H9 (cell line): ENCODE measurements around the gene PDGFRB. TPM values are rescaled to one million over a fixed set of nuclear protein-coding genes. Genes with fewer than 3 reads are reported as not detected.

ENCODE experiments used
- DNase-seq: peaks from one replicate; pipeline ENCODE4 v3.0.0-alpha.2; 2017
- H2AFZ ChIP-seq: one replicate; pipeline ENCODE4 v1.6.1; 2013; ENCODE audit warnings: mild to moderate bottlenecking, low read length, control low read depth, moderate library complexity
- H2AK5ac ChIP-seq: 2 replicates; pipeline ENCODE4 v1.6.1; 2013; ENCODE audit warnings: low read length, control low read depth, mixed read lengths; ENCODE audit not compliant: insufficient read length
- H2BK120ac ChIP-seq: one replicate; pipeline ENCODE4 v1.6.1; 2013; ENCODE audit warnings: low read depth, mild to moderate bottlenecking, low read length, control low read depth, inconsistent platforms; ENCODE audit not compliant: poor library complexity, severe bottlenecking
- H2BK12ac ChIP-seq: 2 replicates; pipeline ENCODE4 v1.6.1; 2013; ENCODE audit warnings: low read length, control low read depth, mixed read lengths, low read depth; ENCODE audit not compliant: insufficient read length
- H2BK15ac ChIP-seq: 2 replicates; pipeline ENCODE4 v1.6.1; 2013; ENCODE audit warnings: low read depth, low read length, control low read depth
- H2BK20ac ChIP-seq: one replicate; pipeline ENCODE4 v1.6.1; 2013; ENCODE audit warnings: low read depth, mild to moderate bottlenecking, low read length, control low read depth, inconsistent platforms; ENCODE audit not compliant: poor library complexity, severe bottlenecking
- H2BK5ac ChIP-seq: 2 replicates; pipeline ENCODE4 v1.6.1; 2013; ENCODE audit warnings: low read length, control low read depth, mixed read lengths; ENCODE audit not compliant: insufficient read length
- H3K14ac ChIP-seq: 2 replicates; pipeline ENCODE4 v1.6.1; 2013; ENCODE audit warnings: low read length, control low read depth; ENCODE audit not compliant: insufficient read depth
- H3K18ac ChIP-seq: 2 replicates; pipeline ENCODE4 v1.6.1; 2013; ENCODE audit warnings: low read depth, mild to moderate bottlenecking, mixed read lengths, low read length, control low read depth; ENCODE audit not compliant: insufficient read length
- H3K23ac ChIP-seq: 2 replicates; pipeline ENCODE4 v1.6.1; 2013; ENCODE audit warnings: low read length, control low read depth, mixed read lengths, low read depth; ENCODE audit not compliant: insufficient read length
- H3K23me2 ChIP-seq: 2 replicates; pipeline ENCODE4 v1.6.1; 2013; ENCODE audit warnings: low read depth, mild to moderate bottlenecking, mixed read lengths, low read length, control low read depth; ENCODE audit not compliant: insufficient read length, poor library complexity, severe bottlenecking
- H3K27ac ChIP-seq: 2 replicates; pipeline ENCODE4 v1.5.1; 2013; ENCODE audit warnings: low read length, control low read depth, mixed read lengths, low read depth; ENCODE audit not compliant: insufficient read length
- H3K27me3 ChIP-seq: 2 replicates; pipeline ENCODE4 v1.6.1; 2013; ENCODE audit warnings: low read length, control low read depth, inconsistent platforms; ENCODE audit not compliant: insufficient read depth
- H3K4ac ChIP-seq: 2 replicates; pipeline ENCODE4 v1.6.1; 2013; ENCODE audit warnings: low read depth, mild to moderate bottlenecking, control low read depth, inconsistent platforms, low read length, moderate library complexity
- H3K4me1 ChIP-seq: 2 replicates; pipeline ENCODE4 v1.6.1; 2013; ENCODE audit warnings: low read length, control low read depth, inconsistent platforms; ENCODE audit not compliant: insufficient read depth
- H3K4me2 ChIP-seq: 2 replicates; pipeline ENCODE4 v1.6.1; 2013; ENCODE audit warnings: low read length, control low read depth, mixed read lengths; ENCODE audit not compliant: insufficient read length, insufficient read depth
- H3K56ac ChIP-seq: 2 replicates; pipeline ENCODE4 v1.6.1; 2013; ENCODE audit warnings: low read depth, mild to moderate bottlenecking, mixed read lengths, low read length, control low read depth; ENCODE audit not compliant: insufficient read length
- H3K79me1 ChIP-seq: 2 replicates; pipeline ENCODE4 v1.6.1; 2013; ENCODE audit warnings: low read depth, mild to moderate bottlenecking, moderate library complexity, low read length, control low read depth, inconsistent platforms; ENCODE audit not compliant: insufficient read depth, poor library complexity, severe bottlenecking
- H3K79me2 ChIP-seq: 2 replicates; pipeline ENCODE4 v1.6.1; 2013; ENCODE audit warnings: low read length, control low read depth, inconsistent platforms; ENCODE audit not compliant: insufficient read depth
- H3K9ac ChIP-seq: 2 replicates; pipeline ENCODE4 v1.6.1; 2013; ENCODE audit warnings: low read length, control low read depth, mixed read lengths; ENCODE audit not compliant: insufficient read length; ENCODE audit errors: extremely low read depth
- H3K9me3 ChIP-seq: one replicate; pipeline ENCODE4 v1.6.1; 2013; ENCODE audit warnings: low read depth, low read length, inconsistent platforms; ENCODE audit not compliant: control insufficient read depth
- H3T11ph ChIP-seq: one replicate; pipeline ENCODE4 v1.6.1; 2013; ENCODE audit warnings: mild to moderate bottlenecking, low read length, control low read depth, inconsistent platforms
- H4K20me1 ChIP-seq: one replicate; pipeline ENCODE4 v1.6.1; 2013; ENCODE audit not compliant: control insufficient read depth, insufficient read length, insufficient read depth
- H4K5ac ChIP-seq: 2 replicates; pipeline ENCODE4 v1.6.1; 2013; ENCODE audit warnings: low read depth, mild to moderate bottlenecking, mixed read lengths, low read length, control low read depth; ENCODE audit not compliant: insufficient read length
- H4K8ac ChIP-seq: replicated peaks from 2 replicates; pipeline ENCODE4 v1.6.1; 2013; ENCODE audit warnings: low read length, control low read depth, mixed read lengths, low read depth; ENCODE audit not compliant: insufficient read length
- H4K91ac ChIP-seq: 2 replicates; pipeline ENCODE4 v1.6.1; 2013; ENCODE audit warnings: low read depth, mild to moderate bottlenecking, moderate library complexity, mixed read lengths, low read length, control low read depth; ENCODE audit not compliant: insufficient read length
- H3K27ac Mint-ChIP-seq, 3 experiments: 2 replicates in 2 of 3; 3 replicates in 1 of 3; pipeline ENCODE4 v1.8.0; 2020 to 2021; ENCODE audit warnings: mixed read lengths in 3 of 3, mild to moderate bottlenecking in 1 of 3, moderate library complexity in 1 of 3
- H3K27me3 Mint-ChIP-seq: 2 replicates; pipeline ENCODE4 v1.8.0; 2021; ENCODE audit warnings: low read depth, mild to moderate bottlenecking, moderate library complexity, mixed read lengths
- H3K36me3 Mint-ChIP-seq, 3 experiments: 2 replicates in 2 of 3; 3 replicates in 1 of 3; pipeline ENCODE4 v1.8.0; 2020 to 2021; ENCODE audit warnings: low read depth in 3 of 3, mixed read lengths in 3 of 3; ENCODE audit not compliant: insufficient read depth in 1 of 3
- H3K4me1 Mint-ChIP-seq, 2 experiments: 2 replicates each; pipeline ENCODE4 v1.8.0; 2020; ENCODE audit warnings: mixed read lengths in 2 of 2
- H3K4me3 Mint-ChIP-seq, 2 experiments: 2 replicates in 1 of 2; 3 replicates in 1 of 2; pipeline ENCODE4 v1.8.0; 2020 to 2021; ENCODE audit warnings: mild to moderate bottlenecking in 2 of 2, mixed read lengths in 2 of 2, moderate library complexity in 1 of 2
- H3K9me3 Mint-ChIP-seq, 2 experiments: 2 replicates in 1 of 2; 3 replicates in 1 of 2; pipeline ENCODE4 v1.8.0; 2020; ENCODE audit warnings: mild to moderate bottlenecking in 2 of 2, mixed read lengths in 2 of 2, moderate library complexity in 1 of 2
- WGBS: extraction: QIAGEN DNeasy Blood & Tissue Kit; methylation state at CpG from one replicate; pipeline ENCODE4 v1.1.7; 2013; ENCODE audit warnings: missing lambda C conversion rate, low lambda C conversion rate, mixed read lengths; ENCODE audit not compliant: insufficient read length; ENCODE audit errors: extremely low coverage; 5-methylcytosine and 5-hydroxymethylcytosine counted together
- total RNA-seq: library from RNA; stranded (reverse); gene quantifications from 2 replicates; pipeline ENCODE4 v1.2.1, GENCODE V29; 2021
- TF ChIP-seq, protein P1 (sequence below): fragments of 200-600 bp; sonication (generic); conservative IDR thresholded peaks from 3 replicates; pipeline ENCODE4 v1.8.0; 2021; ENCODE audit warnings: antibody characterized with exemption, mild to moderate bottlenecking

The PDGFRB gene
- total RNA-seq, 1 experiment from 2014 or later, result 2.2 TPM

DNA sequence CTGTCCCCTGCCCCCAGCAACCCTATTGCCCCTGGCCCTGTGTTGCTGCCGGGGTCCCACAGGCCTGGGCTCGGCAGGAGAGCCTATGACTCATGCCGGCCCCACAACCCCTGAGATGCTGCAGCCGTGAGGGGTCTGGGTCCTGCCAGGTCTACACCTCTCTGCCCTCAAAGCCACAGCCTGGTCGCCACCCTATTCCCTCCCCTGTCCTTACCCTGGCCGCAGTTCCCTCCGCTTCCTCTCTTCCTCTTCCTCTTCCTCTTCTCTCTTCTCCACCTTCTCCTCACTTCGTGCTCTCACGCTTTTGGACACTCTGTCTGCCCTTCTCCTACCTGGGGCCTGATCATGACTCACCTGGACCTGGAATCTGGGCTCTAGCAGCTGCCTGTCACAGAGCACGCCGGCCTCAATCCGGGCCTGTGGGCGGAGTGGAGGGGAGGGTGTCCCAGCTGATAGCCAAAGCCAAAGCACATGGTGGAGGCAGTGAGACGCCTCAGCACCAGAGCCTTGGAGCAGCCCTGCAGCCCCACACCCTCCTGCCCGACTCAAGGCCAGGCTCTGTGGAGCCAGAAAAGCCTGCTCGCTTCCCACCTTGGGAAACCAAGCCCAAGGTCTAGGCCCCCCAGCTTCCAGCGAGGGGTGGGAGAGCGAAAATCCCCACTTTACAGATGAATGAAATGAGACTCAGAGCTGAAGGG, 42.4 kb downstream of the PDGFRB start:
- Histone ChIP-seq H2AK5ac (no peak overlapping the region), H3K27ac (no peak overlapping the region), H2BK15ac (no peak overlapping the region), H3K27me3 (no peaks in the 10 kb centered on the region), H2BK20ac (no peak overlapping the region), H2AFZ (no peak overlapping the region), H4K91ac (no peak overlapping the region), H4K8ac (no peak overlapping the region), H3T11ph (no peak overlapping the region), H3K4me1 (no peaks in the 10 kb centered on the region), H2BK5ac (no peak overlapping the region), H3K23ac (no peak overlapping the region), H4K20me1 (no peaks in the 10 kb centered on the region), H4K5ac (no peak overlapping the region), H3K23me2 (no peaks in the 10 kb centered on the region), H3K9me3 (no peaks in the 10 kb centered on the region), H3K56ac (no peak overlapping the region), H3K79me1 (no peaks in the 10 kb centered on the region), H3K14ac (no peak overlapping the region; the same call in 1 of the 2 replicates), H2BK12ac (no peak overlapping the region), H2BK120ac (no peak overlapping the region), H3K18ac (no peak overlapping the region), H3K4ac (no peak overlapping the region), H3K79me2 (no peaks in the 10 kb centered on the region), H3K9ac (no peak overlapping the region), H3K4me2 (no peak overlapping the region)
- Mint-ChIP-seq H3K9me3 (no peaks in the 10 kb centered on the region), H3K27ac (peak overlapping the region in 1 of 3 experiments; percentile 35; a peak in 2 of 7 replicates), H3K4me3 (no peak overlapping the region), H3K4me1 (peaks cover 19 to 29% of the 10 kb centered on the region in 2 experiments), H3K36me3 (no peaks in the 10 kb centered on the region), H3K27me3 (peaks cover 5% of the 10 kb centered on the region)
- DNase-seq, result peak; percentile 66
- no CpG with 5 or more reads among the region's 18 CpGs for WGBS
- TF ChIP-seq, protein P1, sequence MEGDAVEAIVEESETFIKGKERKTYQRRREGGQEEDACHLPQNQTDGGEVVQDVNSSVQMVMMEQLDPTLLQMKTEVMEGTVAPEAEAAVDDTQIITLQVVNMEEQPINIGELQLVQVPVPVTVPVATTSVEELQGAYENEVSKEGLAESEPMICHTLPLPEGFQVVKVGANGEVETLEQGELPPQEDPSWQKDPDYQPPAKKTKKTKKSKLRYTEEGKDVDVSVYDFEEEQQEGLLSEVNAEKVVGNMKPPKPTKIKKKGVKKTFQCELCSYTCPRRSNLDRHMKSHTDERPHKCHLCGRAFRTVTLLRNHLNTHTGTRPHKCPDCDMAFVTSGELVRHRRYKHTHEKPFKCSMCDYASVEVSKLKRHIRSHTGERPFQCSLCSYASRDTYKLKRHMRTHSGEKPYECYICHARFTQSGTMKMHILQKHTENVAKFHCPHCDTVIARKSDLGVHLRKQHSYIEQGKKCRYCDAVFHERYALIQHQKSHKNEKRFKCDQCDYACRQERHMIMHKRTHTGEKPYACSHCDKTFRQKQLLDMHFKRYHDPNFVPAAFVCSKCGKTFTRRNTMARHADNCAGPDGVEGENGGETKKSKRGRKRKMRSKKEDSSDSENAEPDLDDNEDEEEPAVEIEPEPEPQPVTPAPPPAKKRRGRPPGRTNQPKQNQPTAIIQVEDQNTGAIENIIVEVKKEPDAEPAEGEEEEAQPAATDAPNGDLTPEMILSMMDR, result no peak
